ENCODE results near the gene LILRA6.

- TF ChIP-seq CTCF (IDR thresholded peaks at IDR 0.05) (no peak), POLR2A (IDR thresholded peaks at IDR 0.05) (no peak), POLR2AphosphoS5 (IDR thresholded peaks at IDR 0.05) (no peak)
These were observed 33.4 kb upstream of the LILRA6 start for GRCh38 chr19:54275951-54276350.
